GM08714 (cell line): ENCODE data around the gene LDAH.
"Not testable (repeated sequence)": the region's sequence is repeated elsewhere in the genome, so short reads cannot be mapped to it uniquely, and the experiment has no call there.

Source experiments
- H3K4me3 ChIP-seq: fragments of 200-500 bp; sonication (Bioruptor generic); 2 replicates; pipeline ENCODE4 v1.5.1; 2014; ENCODE audit warnings: mild to moderate bottlenecking, low read length, inconsistent platforms
- ZNF274 ChIP-seq: IDR thresholded peaks from 2 replicates; pipeline ENCODE4 v1.6.1; 2012; ENCODE audit warnings: mild to moderate bottlenecking, low read depth, low read length

LDAH gene

DNA sequence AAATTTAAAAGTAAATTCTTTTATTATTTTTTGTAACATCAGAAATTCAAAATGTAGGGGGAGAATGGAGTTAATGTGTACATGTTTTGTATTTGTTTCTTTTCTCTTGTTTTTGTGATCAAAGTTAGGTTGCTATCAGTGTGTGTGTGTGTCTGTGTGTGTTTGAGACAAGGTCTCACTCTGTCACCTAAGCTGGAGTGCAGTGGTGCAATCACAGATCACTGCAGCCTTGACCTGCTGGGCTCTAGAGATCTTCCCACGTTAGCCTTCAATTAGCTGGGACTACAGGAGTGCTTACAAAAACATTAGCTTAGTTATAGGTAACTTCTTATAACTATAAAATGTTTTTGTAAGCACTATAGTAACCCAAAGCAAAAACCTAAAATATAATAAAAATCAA lies 105.3 kb downstream of the LDAH start:
- no peak overlapping the region for H3K4me3 ChIP-seq
- no peak for TF ChIP-seq ZNF274

GRCh38 chr2:20716164-20716563 lies 106.7 kb downstream of the LDAH start:
- not testable (repeated sequence) for H3K4me3 ChIP-seq

DNA sequence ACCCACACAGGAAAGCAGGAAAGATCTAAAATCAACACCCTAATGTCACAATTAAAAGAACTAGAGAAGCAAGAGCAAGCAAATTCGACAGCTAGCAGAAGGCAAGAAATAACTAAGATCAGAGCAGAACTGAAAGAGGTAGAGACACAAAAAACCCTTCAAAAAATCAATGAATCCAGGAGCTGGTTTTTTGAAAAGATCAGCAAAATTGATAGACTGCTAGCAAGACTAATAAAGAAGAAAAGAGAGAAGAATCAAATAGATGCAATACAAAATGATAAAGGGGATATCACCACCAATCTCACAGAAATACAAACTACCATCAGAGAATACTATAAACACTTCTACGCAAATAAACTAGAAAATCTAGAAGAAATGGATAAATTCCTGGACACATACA lies 108.5 kb downstream of the LDAH start:
- H3K4me3 ChIP-seq, result not testable (repeated sequence)

GRCh38 chr2:20713585-20713984 lies 109.3 kb downstream of the LDAH start:
- H3K4me3 ChIP-seq, result not testable (repeated sequence)

DNA sequence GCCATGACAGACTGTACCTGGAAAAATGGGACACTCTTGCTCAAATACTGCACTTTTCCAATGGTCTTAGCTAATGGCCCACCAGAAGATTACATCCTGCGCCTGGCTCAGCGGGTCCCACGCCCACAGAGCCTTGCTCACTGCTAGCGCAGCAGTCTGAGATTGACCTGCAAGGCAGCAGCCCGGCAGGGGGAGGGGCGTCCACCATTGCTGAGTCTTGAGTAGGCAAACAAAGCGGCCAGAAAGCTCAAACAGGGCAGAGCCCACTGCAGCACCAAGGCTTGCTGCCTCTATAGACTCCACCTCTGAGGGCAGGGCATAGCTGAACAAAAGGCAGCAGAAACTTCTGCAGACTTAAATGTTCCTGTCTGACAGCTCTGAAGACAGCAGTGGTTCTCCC lies 111.3 kb downstream of the LDAH start:
- H3K4me3 ChIP-seq, result not testable (repeated sequence)

GRCh38 chr2:20707601-20708000 lies 115.3 kb downstream of the LDAH start:
- no peak for TF ChIP-seq ZNF274
- no peak overlapping the region for H3K4me3 ChIP-seq

DNA sequence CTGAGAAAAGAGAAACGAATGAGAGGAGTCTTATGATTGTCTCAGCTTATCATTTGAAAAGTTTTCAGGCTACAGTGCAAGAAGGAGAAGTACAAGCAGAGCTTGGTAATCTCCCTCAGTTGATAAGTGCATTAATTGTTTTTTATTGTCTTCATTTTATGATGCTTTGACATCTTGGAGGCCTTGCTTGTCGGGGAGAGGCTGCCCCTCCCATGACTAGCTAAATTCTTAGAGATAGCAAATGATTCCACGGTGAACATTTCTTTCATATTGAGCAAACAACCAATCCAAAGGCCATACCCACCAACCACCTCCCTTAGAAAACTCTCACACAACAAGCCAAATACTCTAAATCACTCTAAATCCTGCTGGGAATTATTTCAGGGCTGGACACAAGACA lies 116.1 kb downstream of the LDAH start:
- TF ChIP-seq ZNF274, result no peak
- no peak overlapping the region for H3K4me3 ChIP-seq

DNA sequence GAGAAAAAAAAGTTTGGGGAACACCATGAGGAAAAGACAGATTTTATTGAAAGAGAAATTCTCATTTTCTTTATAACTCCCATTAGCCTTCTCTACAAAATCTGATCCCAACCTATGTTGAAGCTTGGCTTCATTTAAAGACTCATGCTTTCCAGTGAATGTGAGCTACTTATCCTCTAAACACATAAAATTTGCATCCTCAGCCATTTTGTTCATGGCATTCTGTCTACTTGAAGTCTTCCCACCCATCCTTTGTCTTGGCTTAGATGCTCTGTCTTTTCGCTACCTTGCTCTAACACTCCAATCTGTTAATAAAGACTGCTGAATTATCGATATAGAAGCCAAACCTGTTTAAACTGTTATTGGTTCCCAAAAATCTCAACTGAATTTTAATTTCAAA lies 116.7 kb downstream of the LDAH start:
- no peak overlapping the region for H3K4me3 ChIP-seq
- no peak for TF ChIP-seq ZNF274

- no peak overlapping the region for H3K4me3 ChIP-seq
- TF ChIP-seq ZNF274, result no peak
Measured at GRCh38 chr2:20704886-20705285, 118.0 kb downstream of the LDAH start.

- no peak for TF ChIP-seq ZNF274
- H3K4me3 ChIP-seq, result no peak overlapping the region
Measured at GRCh38 chr2:20702563-20702962, 120.3 kb downstream of the LDAH start.

GRCh38 chr2:20698916-20699613 lies 123.8 kb downstream of the LDAH start:
- no peak overlapping the region for H3K4me3 ChIP-seq
- TF ChIP-seq ZNF274, result no peak

GRCh38 chr2:20697322-20697934 lies 125.5 kb downstream of the LDAH start:
- H3K4me3 ChIP-seq, result no peak overlapping the region
- TF ChIP-seq ZNF274, result no peak

GRCh38 chr2:20696366-20696765 lies 126.5 kb downstream of the LDAH start:
- H3K4me3 ChIP-seq, result no peak overlapping the region

GRCh38 chr2:20693317-20693716 lies 129.6 kb downstream of the LDAH start:
- TF ChIP-seq ZNF274, result no peak
- no peak overlapping the region for H3K4me3 ChIP-seq

More at GRCh38 chr2:20696366-20696765, 126.5 kb downstream of the LDAH start:
- TF ChIP-seq ZNF274, result no peak

GRCh38 chr2:20692081-20692480 lies 130.8 kb downstream of the LDAH start:
- TF ChIP-seq ZNF274, result no peak
- no peak overlapping the region for H3K4me3 ChIP-seq
